GM12878 (cell line): ENCODE measurements around the gene MAP7. TPM values are rescaled to one million over a fixed set of nuclear protein-coding genes. Genes with fewer than 3 reads are reported as not detected.

ENCODE experiments used
- ATAC-seq: fragments of 200-7000 bp; cut with Tn5 transposase; 3 replicates; pipeline ENCODE4 v1.9.1; 2020; ENCODE audit warnings: mild to moderate bottlenecking, moderate library complexity
- BruUV-seq: library from RNA; stranded (reverse); fragments of 400-500 nt; replicated peaks from 2 replicates; lab custom pipeline; 2021; lab: Mats Ljungman, UMichigan
- CTCF ChIA-PET: fragments of 300-600 bp; sonication (Branson Sonifier 250); formaldehyde crosslinking; extraction: SDS; loops from one replicate; lab custom pipeline; 2021; ENCODE audit warnings: inconsistent platforms; lab: Yijun Ruan, JAX
- POLR2A ChIA-PET: fragments of 350-600 bp; formaldehyde crosslinking; extraction: SDS; loops from one replicate; lab custom pipeline; 2021; ENCODE audit warnings: inconsistent platforms; lab: Charles Lee
- RAD21 ChIA-PET: fragments of 300-600 bp; sonication (Branson Sonifier 250); formaldehyde crosslinking; loops from one replicate; lab custom pipeline; 2023; ENCODE audit warnings: antibody characterized with exemption; ENCODE audit not compliant: unreplicated experiment; lab: Charles Lee
- SMC1A ChIA-PET: fragments of 300-600 bp; sonication (Branson Sonifier 250); formaldehyde crosslinking; loops from one replicate; lab custom pipeline; 2023; ENCODE audit not compliant: unreplicated experiment, uncharacterized antibody; lab: Charles Lee
- DNase-seq: peaks from one replicate; pipeline ENCODE4 v3.0.0-alpha.2; 2011; ENCODE audit warnings: low read depth, low spot score
- FAIRE-seq: peaks from 3 replicates; lab custom pipeline; 2011; peaks lifted over from hg19 to GRCh38; lab: Jason Lieb, UNC
- H2AFZ ChIP-seq: 2 replicates; pipeline ENCODE4 v1.6.0; 2011; ENCODE audit warnings: low read depth, low read length, control low read depth; ENCODE audit not compliant: control insufficient read depth
- H3K27ac ChIP-seq: 2 replicates; pipeline ENCODE4 v1.5.1; 2011; ENCODE audit warnings: control low read depth; ENCODE audit not compliant: control insufficient read depth, insufficient read depth
- H3K27me3 ChIP-seq, 2 experiments: replicated peaks in 1 of 2; 2 replicates each; pipeline versions ENCODE4 v1.6.0 to v1.6.1; 2011; ENCODE audit warnings: low read length in 1 of 2; ENCODE audit not compliant: control insufficient read depth in 2 of 2, insufficient read depth in 2 of 2
- H3K36me3 ChIP-seq, 2 experiments: 2 replicates each; pipeline ENCODE4 v1.5.1; 2011; ENCODE audit warnings: low read length in 1 of 2; ENCODE audit not compliant: control insufficient read depth in 2 of 2, insufficient read depth in 2 of 2
- H3K4me1 ChIP-seq: 2 replicates; pipeline ENCODE4 v1.6.1; 2011; ENCODE audit warnings: mild to moderate bottlenecking, low read length, moderate library complexity, mixed read lengths; ENCODE audit not compliant: control insufficient read depth, insufficient read depth
- H3K4me2 ChIP-seq: 2 replicates; pipeline ENCODE4 v1.6.0; 2011; ENCODE audit warnings: control low read depth; ENCODE audit not compliant: control insufficient read depth, insufficient read depth
- H3K4me3 ChIP-seq: fragments of 200-600 bp; sonication (generic); 2 replicates; pipeline ENCODE4 v1.5.1; 2016
- H3K79me2 ChIP-seq: 2 replicates; pipeline ENCODE4 v1.6.0; 2011; ENCODE audit warnings: low read length; ENCODE audit not compliant: control insufficient read depth, insufficient read depth
- H3K9ac ChIP-seq: 2 replicates; pipeline ENCODE4 v1.8.0; 2011; ENCODE audit warnings: low read length, control low read depth, mixed read lengths; ENCODE audit not compliant: control insufficient read depth, insufficient read depth
- H3K9me3 ChIP-seq: replicated peaks from 3 replicates; pipeline ENCODE4 v1.5.1; 2011; ENCODE audit warnings: mild to moderate bottlenecking, low read length; ENCODE audit not compliant: control insufficient read depth, insufficient read depth
- H4K20me1 ChIP-seq: 2 replicates; pipeline ENCODE4 v1.6.0; 2011; ENCODE audit not compliant: control insufficient read depth, insufficient read depth
- CEBPB ChIP-seq, 2 experiments: fragments of 150-350 bp in 1 of 2; IDR thresholded peaks; 2 replicates each; pipeline ENCODE4 v1.6.1; 2012 to 2014; ENCODE audit warnings: low read depth in 2 of 2, low read length in 2 of 2, borderline replicate concordance in 1 of 2, inconsistent platforms in 1 of 2
- CHD1 ChIP-seq: IDR thresholded peaks from 2 replicates; pipeline ENCODE4 v1.6.1; 2012; ENCODE audit warnings: low read depth, low read length, improper control_type of control experiment
- CREM ChIP-seq: IDR thresholded peaks from 2 replicates; pipeline ENCODE4 v1.6.1; 2014; ENCODE audit warnings: antibody characterized with exemption, low read depth
- EED ChIP-seq: sonication (generic); IDR thresholded peaks from 2 replicates; pipeline ENCODE4 v1.6.1; 2016; ENCODE audit warnings: antibody characterized with exemption, low read depth
- ETV6 ChIP-seq, 2 experiments: fragments of 450-650 bp in 1 of 2; IDR thresholded peaks in 1 of 2; conservative IDR thresholded peaks in 1 of 2; 2 replicates each; pipeline ENCODE4 v1.6.1; 2014; ENCODE audit warnings: antibody characterized with exemption in 1 of 2, borderline replicate concordance in 1 of 2, low read depth in 1 of 2, mild to moderate bottlenecking in 1 of 2, moderate library complexity in 1 of 2
- LARP7 ChIP-seq: fragments of 450-650 bp; IDR thresholded peaks from 2 replicates; pipeline ENCODE4 v1.6.1; 2017; ENCODE audit warnings: mild to moderate bottlenecking
- NR2F1 ChIP-seq: fragments of 450-650 bp; conservative IDR thresholded peaks from 2 replicates; pipeline ENCODE4 v1.6.1; 2017; ENCODE audit warnings: mild to moderate bottlenecking
- NRF1 ChIP-seq: conservative IDR thresholded peaks from 2 replicates; pipeline ENCODE4 v1.6.1; 2011; ENCODE audit warnings: mild to moderate bottlenecking, low read depth, low read length, improper control_type of control experiment
- RELB ChIP-seq: fragments of 450-650 bp; IDR thresholded peaks from 2 replicates; pipeline ENCODE4 v1.6.1; 2017; ENCODE audit warnings: low read depth, mild to moderate bottlenecking, moderate library complexity
- SREBF2 ChIP-seq: IDR thresholded peaks from 2 replicates; pipeline ENCODE4 v1.6.1; 2012; ENCODE audit warnings: mild to moderate bottlenecking, low read length
- SUPT20H ChIP-seq: IDR thresholded peaks from 2 replicates; pipeline ENCODE4 v1.6.1; 2011; ENCODE audit warnings: low read depth, mild to moderate bottlenecking, low read length, moderate library complexity, borderline replicate concordance; ENCODE audit not compliant: control insufficient read depth
- SUZ12 ChIP-seq: fragments of 200-600 bp; sonication (generic); IDR thresholded peaks from one replicate; pipeline ENCODE4 v1.6.1; 2018; ENCODE audit warnings: antibody characterized with exemption, mild to moderate bottlenecking; ENCODE audit not compliant: unreplicated experiment
- ZNF207 ChIP-seq: fragments of 450-650 bp; IDR thresholded peaks from 2 replicates; pipeline ENCODE4 v1.6.1; 2014; ENCODE audit warnings: antibody characterized with exemption, mild to moderate bottlenecking, borderline replicate concordance
- ZSCAN29 ChIP-seq: fragments of 450-650 bp; IDR thresholded peaks from 2 replicates; pipeline ENCODE4 v1.6.1; 2017; ENCODE audit warnings: mild to moderate bottlenecking, moderate library complexity
- WGBS: methylation state at CpG from one replicate; pipeline ENCODE4 v1.1.6; 2016; ENCODE audit warnings: low lambda C conversion rate; ENCODE audit not compliant: insufficient replicate concordance, insufficient coverage; ENCODE audit errors: missing lambda C conversion rate; 5-methylcytosine and 5-hydroxymethylcytosine counted together
- in situ Hi-C: fragments of 300-500 bp; cut with MboI; formaldehyde crosslinking; loops from 9 replicates; pipeline ENCODE4 v1.14.3; 2018; ENCODE audit warnings: mixed read lengths
- intact Hi-C: fragments of 100-400 bp; cut with micrococcal nuclease; formaldehyde crosslinking; loops from one replicate; pipeline ENCODE4 v1.14.2; 2022; ENCODE audit not compliant: unreplicated experiment
- polyA plus RNA-seq, 11 experiments: library from polyadenylated mRNA; depleted of rRNA in 4 of 11; unstranded in 6 of 11; stranded (reverse) in 5 of 11; fragments of >200 nt; fragmentation: Nextera tagmentation in 4 of 11; fragmentation: Illumina TruSeq in 1 of 11; extraction: Ambion mirVana in 4 of 11; extraction: Trizol in 1 of 11; gene quantifications; 1 replicate in 1 of 11; 2 replicates in 10 of 11; pipeline versions ENCODE4 v1.2.1 to v1.2.3, GENCODE V29; 2011 to 2016; ENCODE audit warnings: inconsistent platforms in 2 of 11, missing spikeins in 2 of 11, low read depth in 1 of 11
- total RNA-seq, 4 experiments: library from RNA; depleted of rRNA in 3 of 4; stranded (reverse); fragments of >200 nt in 3 of 4; fragmentation: Illumina TruSeq in 1 of 4; extraction: Trizol in 1 of 4; gene quantifications; 2 replicates each; pipeline versions ENCODE4 v1.2.1 to v1.2.3, GENCODE V29; 2013 to 2021
- TF ChIP-seq, protein P1 (sequence below): fragments of 450-650 bp; IDR thresholded peaks from 2 replicates; pipeline ENCODE4 v1.6.1; 2018; ENCODE audit warnings: borderline replicate concordance, mild to moderate bottlenecking; ENCODE audit not compliant: partially characterized antibody

The MAP7 gene
- total and polyA plus RNA-seq, 10 of the 15 experiments (the other 5 are each of a cell fraction or from before 2014, with no cell fraction given), result 0.04 to 0.17 (median 0.08) TPM; not detected in 2

DNA sequence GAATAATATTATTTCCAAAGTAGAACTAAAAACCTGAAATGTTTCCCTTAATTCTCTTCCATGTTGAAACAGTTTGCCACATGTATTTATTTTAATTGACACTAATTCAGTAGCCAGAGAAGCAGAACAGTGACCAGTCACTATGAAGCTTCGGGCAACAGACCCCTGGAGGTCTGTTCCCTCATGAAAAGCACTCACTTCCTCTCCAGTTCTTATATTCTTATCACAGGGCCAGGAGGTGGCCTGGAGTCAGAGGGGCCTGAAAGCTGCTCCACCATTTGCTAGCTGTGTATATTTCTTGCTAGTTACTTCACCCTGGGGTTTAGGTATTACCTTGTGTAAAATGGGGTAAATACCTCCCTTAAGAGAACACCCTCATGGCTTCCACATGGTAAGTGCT, 49.1 kb downstream of the MAP7 start:
- FAIRE-seq, result no peak
- no peak overlapping the region for H3K4me3 ChIP-seq
- H3K9me3 ChIP-seq, result no peaks in the 10 kb centered on the region
- H3K4me2 ChIP-seq, result no peak overlapping the region
- POLR2A ChIA-PET, result no interaction called here
- in situ Hi-C loops (no loop called here), intact Hi-C loops (no loop called here)
- SMC1A ChIA-PET, result no interaction called here
- no peak for ATAC-seq
- no peaks in the 10 kb centered on the region for H3K27me3 ChIP-seq
- H3K36me3 ChIP-seq, result no peaks in the 10 kb centered on the region
- DNase-seq, result no peak
- no peak overlapping the region for H3K27ac ChIP-seq
- 0% methylated on average over 1 of the region's 1 CpG for WGBS
- TF ChIP-seq, protein P1, sequence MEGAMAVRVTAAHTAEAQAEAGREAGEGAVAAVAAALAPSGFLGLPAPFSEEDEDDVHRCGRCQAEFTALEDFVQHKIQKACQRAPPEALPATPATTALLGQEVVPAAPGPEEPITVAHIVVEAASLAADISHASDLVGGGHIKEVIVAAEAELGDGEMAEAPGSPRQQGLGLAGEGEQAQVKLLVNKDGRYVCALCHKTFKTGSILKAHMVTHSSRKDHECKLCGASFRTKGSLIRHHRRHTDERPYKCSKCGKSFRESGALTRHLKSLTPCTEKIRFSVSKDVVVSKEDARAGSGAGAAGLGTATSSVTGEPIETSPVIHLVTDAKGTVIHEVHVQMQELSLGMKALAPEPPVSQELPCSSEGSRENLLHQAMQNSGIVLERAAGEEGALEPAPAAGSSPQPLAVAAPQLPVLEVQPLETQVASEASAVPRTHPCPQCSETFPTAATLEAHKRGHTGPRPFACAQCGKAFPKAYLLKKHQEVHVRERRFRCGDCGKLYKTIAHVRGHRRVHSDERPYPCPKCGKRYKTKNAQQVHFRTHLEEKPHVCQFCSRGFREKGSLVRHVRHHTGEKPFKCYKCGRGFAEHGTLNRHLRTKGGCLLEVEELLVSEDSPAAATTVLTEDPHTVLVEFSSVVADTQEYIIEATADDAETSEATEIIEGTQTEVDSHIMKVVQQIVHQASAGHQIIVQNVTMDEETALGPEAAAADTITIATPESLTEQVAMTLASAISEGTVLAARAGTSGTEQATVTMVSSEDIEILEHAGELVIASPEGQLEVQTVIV, result no peak
- TF ChIP-seq NR2F1 (no peak), SUZ12 (no peak), EED (no peak)
- RAD21 ChIA-PET, result no interaction called here
- no peaks in the 10 kb centered on the region for H4K20me1 ChIP-seq
- CTCF ChIA-PET, result no interaction called here
- H3K79me2 ChIP-seq, result no peaks in the 10 kb centered on the region
- no peak overlapping the region for H3K9ac ChIP-seq
- no peaks in the 10 kb centered on the region for H3K4me1 ChIP-seq
- H2AFZ ChIP-seq, result no peak overlapping the region
- no TSS peak for BruUV-seq

- RAD21 ChIA-PET, result no interaction called here
- POLR2A ChIA-PET, result no interaction called here
- TF ChIP-seq SUPT20H, result no peak
- TF ChIP-seq NRF1, result no peak
- TF ChIP-seq SREBF2, result no peak
- no peak for TF ChIP-seq ZNF207
- no peak for TF ChIP-seq CREM
- TF ChIP-seq ETV6 (conservative IDR thresholded peaks at IDR 0.05 in 1 of 2, IDR thresholded peaks at IDR 0.05 in 1 of 2; ENCODE audit: borderline replicate concordance in 1 of 2, low read depth in 1 of 2), result no peak
- no peak for TF ChIP-seq RELB
- TF ChIP-seq ZSCAN29, result no peak
- no peak for TF ChIP-seq CHD1
- TF ChIP-seq LARP7, result no peak
- no peak for TF ChIP-seq CEBPB (IDR thresholded peaks at IDR 0.05; ENCODE audit: borderline replicate concordance in 1 of 2, low read depth in 2 of 2, low read length in 2 of 2)
- TF ChIP-seq NR2F1, result no peak
These were observed 49.8 kb downstream of the MAP7 start for GRCh38 chr6:136500414-136500813.

More at GRCh38 chr6:136500414-136500813, 49.8 kb downstream of the MAP7 start:
- ATAC-seq, result no peak
- H3K9ac ChIP-seq, result no peak overlapping the region
- intact Hi-C loops (no loop called here), in situ Hi-C loops (no loop called here)
- H3K4me3 ChIP-seq, result no peak overlapping the region
- H3K4me1 ChIP-seq, result no peaks in the 10 kb centered on the region
- H4K20me1 ChIP-seq, result no peaks in the 10 kb centered on the region
- no peaks in the 10 kb centered on the region for H3K36me3 ChIP-seq
- ChIA-PET CTCF (no interaction called here), SMC1A (no interaction called here)
- no peaks in the 10 kb centered on the region for H3K27me3 ChIP-seq
- no peak overlapping the region for H2AFZ ChIP-seq
- H3K4me2 ChIP-seq, result no peak overlapping the region
- no TSS peak for BruUV-seq
- DNase-seq, result no peak
- H3K79me2 ChIP-seq, result no peaks in the 10 kb centered on the region
- no peak for FAIRE-seq
- H3K27ac ChIP-seq, result no peak overlapping the region
- WGBS, result 54% methylated on average over 5 of the region's 5 CpGs
- H3K9me3 ChIP-seq, result no peaks in the 10 kb centered on the region
